NCI-H748 (cell line): ENCODE measurements around the gene SNRPA1.
A peak's percentile ranks its signal among the peaks of the same experiment; 100 is the strongest.

ENCODE experiments used
- DNase-seq: peaks from one replicate; lab custom pipeline; 2025; ENCODE audit not compliant: unreplicated experiment; lab: John Stamatoyannopoulos, UW

The SNRPA1 gene

DNA sequence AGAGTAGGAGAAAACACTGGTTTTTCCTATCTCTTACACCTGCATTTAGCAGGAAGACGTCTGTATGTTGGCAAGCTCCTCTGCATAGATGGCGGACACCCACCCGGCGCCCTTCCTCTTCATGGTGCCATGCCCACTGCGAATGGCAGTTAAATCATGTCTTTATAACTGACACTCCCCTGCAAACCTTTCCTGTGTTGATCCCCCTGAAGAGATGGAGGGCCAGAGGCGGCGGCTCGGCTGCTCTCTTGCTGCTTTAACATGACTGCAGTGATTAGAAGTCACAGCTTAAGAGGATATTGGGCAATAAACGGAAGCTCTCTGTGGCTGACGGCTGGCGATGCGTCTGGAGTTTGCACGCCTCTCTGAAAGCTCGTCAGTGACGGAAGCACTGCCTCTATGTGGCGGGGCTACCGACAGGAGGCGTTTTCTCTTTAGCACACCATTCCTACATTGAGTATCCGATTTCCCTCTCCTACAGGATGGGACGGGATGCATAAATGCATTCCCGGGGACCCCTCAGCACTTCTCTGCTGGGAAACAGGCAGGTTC is 25.5 kb upstream of the SNRPA1 start:
- peak; percentile 40 for DNase-seq

DNA sequence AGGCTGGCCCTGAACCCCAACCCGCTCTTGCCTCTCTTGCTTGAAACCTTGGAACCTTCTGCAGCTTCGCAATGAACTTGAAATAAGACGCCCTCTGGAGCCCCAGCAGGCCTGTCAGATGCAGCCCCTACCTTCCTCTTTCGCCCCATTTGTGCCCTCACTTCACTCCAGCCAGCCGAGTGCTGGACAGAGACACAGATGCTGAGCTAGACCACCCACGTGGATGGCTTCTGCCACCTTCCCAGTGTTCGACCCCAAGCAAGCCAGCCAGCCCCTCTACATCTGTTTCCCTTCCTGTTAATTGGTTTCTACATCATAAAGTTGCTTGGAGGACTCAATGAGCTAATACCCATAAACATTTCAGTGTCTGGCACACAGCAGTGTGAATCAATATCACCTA is 23.8 kb upstream of the SNRPA1 start:
- DNase-seq, result no peak

DNA sequence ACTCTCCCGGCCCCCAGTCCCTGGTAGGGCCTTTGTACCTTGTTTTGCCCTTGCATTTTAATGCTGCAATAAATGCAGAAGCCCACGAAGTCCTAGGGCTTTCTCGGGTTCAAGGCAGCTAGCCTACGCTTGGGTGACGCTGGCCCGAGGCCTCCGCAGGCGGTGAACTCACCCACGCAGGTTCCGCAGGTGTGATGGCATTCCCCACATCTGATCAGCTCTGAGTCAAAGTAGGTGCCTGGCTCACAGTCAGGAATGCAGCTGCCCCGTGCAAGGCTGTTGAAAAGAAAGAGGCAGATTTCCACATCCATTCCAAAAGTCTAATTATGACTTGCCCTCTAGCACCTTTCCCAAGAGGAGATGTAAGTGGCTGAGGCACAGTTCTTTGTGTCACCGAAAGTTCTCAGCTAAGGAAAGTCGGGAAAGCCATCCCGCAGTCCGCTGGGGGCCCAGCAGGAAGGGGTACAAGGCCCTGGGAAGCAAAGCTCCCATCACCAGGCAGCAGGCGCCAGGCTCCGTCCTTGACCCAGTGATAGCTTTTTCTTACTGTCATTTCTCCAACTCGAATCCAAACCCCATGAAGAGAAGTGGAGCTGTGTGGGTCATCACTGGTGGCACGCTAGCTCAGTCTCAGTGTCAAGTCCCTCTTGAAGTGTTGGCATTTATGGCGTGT is 23.2 kb upstream of the SNRPA1 start:
- no peak for DNase-seq

DNA sequence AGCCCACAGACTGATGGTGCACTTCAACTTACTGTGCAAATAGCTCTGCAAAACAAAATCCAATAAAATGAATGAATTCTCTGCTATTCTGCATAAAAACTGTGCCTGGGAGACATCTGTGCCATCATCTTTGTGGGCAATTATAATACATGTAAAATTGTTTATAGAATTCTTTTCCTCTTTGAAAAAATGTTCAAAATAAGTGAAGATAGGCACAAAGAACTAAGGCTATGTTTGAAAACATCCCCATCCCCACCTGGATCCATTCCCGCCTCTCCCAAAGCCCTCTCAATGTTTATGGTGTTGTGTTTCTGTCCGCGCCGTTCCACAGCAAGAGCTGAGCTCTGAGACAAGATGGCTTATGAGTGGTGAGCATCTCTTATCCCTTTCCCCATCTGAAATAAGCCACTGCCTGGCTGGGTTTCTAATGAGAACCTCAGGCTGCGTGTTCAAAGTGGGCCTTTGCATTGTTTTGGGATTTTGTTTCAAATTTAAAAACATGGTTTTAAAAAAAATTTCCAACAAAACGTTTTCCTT is 22.4 kb upstream of the SNRPA1 start:
- DNase-seq, result no peak

DNA sequence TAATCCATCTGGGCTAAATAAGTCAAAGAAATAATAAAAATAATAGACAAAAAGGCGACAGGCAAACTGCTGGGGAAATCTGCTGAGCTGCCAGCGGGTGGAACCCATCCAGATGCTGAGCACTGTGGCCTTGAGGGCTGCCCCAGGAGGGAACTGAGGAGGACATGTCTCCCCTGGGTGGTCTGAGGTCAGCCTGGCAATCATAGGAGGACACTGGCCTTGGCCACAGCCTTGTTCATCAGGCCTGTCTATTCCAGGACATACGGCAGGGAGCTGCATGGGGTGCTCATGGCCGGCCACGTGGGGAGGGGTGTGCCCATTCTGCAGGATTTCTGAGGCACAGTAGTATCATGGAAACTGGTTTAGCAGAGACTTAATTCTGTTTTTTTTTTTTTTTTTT is 21.5 kb upstream of the SNRPA1 start:
- DNase-seq, result no peak

DNA sequence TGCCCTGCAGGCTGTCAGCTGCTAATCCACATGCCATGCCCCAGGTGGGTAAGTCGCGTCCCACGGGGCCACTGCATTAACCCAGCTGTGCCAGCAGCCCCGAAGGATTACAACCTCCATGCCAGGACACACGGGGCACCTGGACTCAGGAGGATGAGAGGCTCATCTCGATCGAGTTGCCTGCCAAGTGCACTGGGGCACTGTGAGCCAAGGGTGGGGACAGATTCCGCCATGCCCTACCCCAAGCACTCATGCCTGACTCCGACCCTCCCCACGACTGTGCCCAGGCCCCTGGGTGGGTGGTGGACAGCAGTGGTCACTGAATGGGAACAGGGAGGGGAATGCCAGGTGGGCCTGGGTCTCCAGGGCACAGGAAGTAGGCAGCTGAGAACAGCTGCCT is 20.7 kb upstream of the SNRPA1 start:
- no peak for DNase-seq

DNA sequence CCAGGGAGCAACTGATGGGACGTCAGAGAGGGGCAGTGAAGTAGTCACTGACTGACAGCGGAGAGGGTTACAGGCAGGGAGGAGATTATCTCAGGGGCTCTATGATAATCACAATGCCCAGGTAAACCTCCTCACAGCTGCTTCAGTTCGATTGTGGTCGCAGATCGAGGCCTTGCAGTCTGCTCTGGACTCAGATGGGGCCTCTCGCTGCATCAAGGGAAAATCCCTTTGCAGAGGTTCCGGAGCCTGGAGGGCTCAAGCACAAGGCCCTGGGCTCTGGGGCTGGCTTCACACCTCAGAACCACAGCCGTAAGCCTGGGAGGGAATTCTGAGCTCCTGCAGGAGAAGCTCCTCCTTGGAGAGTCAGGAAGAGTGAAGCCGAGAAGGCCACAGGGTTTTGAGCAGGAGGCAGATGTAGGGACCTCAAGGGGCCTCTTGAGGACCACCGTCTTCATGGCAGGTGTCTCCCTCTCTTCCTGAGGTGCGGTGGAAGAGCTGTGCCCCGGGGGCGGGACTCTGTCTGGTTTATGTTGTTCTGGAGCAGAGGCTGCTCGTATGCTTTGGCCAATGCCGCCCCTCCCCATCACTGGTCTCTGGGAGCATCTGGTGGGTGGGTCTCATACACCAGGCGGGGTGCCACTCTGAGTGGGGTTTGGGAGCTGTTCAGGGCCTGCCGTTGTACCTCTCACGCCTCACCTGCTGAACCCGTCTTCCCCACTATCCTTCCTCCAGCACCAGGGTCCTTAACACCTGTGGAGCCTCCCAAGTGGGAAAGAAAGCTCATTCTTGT is 19.5 kb upstream of the SNRPA1 start:
- no peak for DNase-seq

DNA sequence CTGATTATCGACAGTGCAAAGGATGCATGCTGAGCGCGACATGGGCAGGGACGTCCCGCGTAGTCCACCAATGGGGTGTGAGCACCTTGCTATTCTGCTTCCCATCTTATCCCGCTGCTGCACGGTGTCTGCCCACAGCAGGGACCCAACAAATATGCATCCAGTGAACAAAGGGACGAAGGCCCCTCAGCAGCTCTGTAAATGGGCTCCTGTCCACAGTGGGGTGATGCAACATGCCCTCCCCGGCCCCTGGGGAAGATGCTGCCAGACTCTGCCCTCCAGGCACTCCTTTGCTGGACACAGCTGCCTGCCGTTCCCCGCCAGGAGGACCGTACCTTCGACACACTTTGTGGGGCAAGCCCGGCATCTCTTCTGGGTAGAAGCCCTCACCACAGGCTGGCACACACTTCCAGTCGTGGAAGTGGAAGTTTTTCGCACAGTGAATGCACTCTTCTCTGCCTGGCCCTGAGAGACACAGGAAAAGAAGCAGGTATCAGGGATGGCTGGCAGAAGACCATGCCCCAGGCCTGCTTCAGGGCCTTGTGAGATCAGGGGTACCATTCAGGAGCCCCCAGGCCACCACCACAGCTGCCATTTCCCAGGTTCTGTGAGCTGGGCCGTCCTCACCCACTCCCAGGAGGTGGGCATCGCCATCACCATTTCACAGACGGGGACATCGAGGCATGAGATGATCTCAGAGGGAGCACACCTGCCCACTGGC is 18.2 kb upstream of the SNRPA1 start:
- no peak for DNase-seq

DNA sequence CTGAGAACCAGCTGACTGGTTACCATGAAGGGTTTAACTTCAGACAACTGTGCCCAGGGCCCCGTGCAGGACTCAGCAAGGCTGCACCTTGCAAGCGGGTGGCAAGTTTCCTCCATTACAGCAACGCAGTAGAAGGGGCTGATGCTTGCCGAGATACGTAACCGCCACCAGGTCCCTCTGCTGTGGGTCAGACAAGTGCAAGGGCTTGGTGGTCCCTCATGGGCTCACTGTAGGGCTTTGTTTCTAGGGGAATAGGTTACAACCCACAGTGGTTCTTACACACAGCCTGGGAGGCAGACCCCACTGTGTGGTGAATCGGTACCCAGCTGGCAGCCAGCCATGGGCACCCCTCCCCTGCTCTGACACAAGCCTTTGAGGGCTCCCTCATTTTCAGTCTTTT is 15.5 kb upstream of the SNRPA1 start:
- DNase-seq, result no peak

DNA sequence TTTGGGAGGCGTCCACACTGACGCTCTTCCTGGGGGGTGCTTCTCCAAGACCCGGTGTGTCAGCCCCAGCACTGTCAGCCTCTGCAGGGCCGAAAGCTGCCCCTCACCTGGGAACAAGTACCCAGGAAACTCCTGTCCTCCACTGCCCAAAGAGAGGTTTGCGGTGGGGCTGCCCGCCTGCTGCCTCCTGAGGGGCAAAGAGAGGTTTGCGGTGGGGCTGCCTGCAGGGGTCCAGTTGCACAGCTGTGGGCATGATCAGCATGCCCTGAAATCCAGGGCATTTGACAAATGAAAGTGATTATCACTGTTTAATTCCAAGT is 15.1 kb upstream of the SNRPA1 start:
- no peak for DNase-seq

DNA sequence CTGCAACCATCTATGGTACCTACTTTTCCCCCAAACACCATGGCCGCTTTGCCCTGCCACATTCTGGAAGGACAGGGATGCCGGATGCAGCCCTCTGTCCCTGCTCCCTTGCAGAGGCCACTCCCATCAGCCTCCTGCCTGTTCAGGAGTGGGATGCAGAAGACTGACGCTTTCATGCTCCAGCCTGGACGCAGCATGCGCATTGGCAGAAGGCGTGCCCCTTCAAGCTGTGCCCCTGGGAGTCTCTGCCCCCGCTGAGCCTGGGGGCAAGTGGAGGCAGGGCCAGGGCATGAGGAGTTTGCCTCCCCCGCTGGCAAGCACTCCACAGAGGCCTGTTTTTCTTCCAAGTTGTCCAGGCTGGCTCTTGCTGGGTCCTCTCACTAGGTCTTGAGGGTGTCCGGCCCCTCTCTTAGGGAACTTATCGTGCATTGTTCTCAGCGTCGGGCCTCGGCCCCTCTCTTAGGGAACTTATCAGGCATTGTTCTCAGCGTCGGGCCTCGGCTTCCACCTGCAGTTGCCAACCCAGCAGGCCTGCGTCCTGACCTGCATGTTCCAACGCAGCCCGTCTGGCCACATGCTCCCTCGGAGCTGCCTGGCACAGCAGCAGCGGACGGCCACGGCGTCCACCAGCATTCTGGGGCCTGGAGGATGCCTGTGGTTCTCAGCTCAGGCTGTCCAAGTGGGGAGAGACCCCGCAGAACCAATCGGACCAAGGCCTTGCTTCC is 14.6 kb upstream of the SNRPA1 start:
- DNase-seq, result no peak

DNA sequence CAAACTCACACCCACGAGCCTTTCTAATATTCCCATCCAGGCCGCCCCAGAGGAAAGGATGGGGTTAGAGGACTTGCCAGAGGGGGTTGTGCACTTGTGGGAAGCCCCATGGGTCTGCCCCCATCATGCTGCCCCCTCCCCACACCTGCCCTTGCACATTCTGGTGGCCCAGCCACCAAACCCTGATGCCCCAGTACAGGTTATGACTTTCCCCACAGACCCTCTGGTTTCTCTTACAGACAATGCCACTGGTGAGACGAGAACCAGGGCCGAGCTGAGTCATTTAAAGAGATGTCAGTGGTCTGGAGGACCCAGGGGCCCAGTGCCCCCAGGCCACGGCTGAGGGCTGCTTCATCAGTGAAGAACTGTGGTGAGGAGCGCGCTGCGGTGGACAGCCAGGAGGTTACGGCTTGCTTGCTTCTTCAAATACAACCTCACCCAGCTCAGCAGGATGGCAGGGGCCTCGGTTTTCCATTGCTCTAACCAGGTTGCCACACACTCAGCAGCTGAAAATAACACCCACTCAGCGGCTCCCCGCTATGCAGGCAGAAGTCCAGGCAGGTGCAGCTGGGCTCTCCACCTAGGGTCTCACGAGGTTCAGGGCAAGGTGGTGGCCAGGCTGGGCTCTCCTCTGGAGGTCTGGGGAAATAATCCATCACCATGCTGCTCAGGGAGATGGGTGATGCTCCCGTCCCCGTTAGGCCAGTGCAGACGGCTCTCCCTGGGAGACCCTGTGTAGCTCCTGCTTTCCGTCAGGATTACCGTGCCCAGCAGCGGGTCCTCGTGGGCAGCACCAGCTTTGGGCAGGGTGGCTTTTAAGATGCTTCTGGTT is 13.8 kb upstream of the SNRPA1 start:
- DNase-seq, result no peak

DNA sequence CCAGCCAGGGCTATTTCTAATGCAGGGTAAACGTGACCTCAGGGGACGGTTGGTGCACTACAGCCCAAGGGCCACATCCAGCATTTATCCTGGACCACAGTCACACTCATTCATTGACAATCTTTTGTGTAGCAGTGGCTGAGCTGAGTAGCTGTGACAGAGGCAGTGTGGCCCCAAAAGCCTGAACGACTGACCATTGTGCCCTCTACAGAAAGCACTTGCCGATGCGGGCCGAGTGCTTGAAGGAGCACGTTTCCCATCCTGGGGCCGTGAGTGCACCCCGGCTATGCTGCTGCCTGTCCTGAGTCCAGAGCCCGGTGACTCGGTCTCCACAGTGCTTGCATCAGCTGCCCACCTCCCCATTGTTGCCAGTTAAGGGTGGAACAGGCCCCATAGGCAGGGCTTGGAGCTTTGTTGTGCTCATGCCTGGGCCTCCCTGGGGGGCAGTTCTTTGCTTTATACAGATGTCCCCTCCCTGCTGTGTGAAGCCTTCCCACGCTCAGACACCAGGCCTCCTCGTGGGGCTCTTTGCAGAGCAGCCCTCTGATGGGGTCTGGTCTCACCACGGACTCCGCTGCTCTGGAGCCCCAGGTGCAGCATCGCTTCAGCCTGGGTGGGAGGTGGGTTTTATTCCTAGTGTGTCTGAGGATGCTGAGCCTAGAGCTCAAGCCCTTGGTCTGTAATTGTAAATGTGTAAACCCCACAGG is 13.0 kb upstream of the SNRPA1 start:
- no peak for DNase-seq

DNA sequence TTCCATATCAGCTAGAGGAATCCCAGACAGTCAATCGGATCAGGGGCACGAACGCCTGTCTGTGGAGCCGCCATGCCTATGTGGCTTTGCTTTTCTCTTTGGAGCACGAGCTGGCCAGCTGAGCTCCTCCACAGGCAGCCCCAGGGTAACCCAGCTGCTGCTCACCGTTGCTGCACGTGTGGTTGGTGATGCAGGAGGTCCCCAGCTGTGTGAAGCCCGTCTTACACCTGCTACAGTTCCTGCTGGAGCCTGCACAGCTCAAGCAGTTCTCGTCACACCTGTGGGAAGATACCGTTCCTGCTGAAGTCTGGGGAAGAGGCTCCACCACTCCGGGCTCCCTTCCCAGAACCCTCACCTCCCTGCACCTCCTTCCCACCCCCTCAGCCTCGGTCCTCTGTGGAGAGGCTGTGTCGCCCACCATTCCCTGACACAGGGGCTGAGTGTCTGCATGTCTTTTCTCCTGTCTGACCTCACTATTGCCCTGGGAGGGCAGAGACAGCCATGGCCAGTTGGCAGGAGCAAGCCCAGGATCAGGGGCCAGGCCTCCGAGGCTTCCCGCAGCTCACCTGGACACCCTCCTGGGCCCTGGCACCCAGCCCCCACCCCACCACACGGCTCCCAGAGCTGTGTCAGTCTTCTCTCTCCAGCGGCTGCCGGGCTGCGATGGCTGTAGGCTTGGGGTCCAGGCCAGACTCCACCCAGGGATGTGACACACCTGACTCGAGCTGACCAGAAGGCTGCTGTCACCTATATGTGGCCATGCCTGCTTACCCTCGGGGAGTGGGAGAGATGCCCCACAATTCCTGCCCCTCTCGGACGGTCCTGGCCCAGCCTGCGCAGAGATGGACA is 12.2 kb upstream of the SNRPA1 start:
- DNase-seq, result no peak

DNA sequence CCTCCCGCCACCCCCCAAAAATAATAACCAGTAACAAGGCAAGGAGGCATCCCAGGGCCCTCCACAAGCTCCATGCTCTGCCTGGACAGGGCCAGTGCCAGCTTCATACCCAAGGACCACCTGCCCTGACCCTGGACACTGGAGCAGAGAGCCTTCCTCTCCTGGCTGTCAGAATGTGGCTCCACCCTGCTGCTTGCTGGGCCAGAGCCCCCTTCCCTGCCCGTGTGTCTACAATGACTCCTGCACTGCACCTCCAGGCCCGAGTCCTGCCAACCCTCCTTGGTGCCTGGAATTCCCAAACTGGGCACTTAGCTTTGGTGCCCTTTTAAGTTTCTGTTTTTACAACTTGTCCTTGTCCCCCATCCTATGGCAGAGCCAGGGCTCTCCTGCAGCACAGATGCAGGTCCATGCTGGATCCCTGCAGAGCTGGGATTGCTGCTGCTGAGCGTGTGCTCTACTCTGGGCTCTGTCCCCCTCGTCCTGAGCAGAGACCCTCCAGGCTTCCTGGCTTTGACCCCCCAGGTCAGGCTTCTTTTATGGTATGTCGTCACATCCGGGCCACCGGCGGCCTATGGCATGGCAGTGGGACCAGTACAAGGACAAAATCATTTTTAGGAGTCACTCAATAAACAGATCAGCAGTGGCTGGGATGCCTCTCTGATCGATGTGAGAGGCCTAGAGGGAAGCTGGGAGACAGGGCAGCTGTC is 11.4 kb upstream of the SNRPA1 start:
- no peak for DNase-seq

DNA sequence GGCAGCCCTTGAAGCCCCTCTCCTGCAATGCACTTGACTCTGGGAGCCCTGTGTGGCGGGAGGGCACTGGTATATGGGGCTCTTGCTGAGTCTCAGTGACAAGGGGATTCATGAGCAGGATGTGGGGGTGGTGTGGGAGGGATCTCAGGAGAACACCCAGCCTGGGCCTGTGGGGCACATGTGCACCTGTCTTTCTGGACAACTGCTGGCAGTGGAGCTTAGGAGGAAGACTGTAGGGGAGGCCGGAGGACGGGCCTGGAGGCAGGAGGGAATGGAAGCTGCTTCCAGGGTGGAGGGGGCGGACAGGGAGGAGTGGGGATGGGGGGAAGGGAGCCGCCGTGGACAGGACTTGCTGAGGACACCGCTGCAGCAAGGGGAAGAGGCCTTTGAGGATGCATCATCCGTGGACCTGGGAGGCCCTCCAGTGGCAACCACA is 10.8 kb upstream of the SNRPA1 start:
- no peak for DNase-seq

DNA sequence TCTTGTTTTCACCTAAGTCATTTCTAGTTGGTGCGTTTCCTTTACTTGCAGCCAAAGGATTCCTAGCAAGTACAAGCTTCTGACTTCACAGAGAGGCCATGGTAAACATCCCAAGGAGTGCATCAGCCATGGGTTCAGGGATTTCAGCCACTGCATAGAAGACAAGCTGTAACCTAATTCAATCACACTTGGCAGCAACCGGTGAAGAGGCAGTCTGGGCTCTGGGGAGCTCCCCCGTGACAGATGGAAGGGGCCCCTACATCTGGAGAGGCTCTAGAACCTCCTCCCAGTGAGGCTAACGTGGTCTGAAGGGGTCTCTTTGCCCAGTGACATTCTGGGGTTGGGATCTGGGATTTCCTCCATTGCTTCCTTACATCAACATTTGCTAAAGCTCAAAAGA is 8.4 kb upstream of the SNRPA1 start:
- no peak for DNase-seq
